Activated CD8-positive, alpha-beta T cell treated with anti-CD3 and anti-CD28 coated beads for 36 hours (primary cell): Measurements from ENCODE around the gene BMERB1. TPM values are rescaled to one million over a fixed set of nuclear protein-coding genes. Genes with fewer than 3 reads are reported as not detected.

ENCODE experiments used
- ATAC-seq: fragments of 200-7000 bp; cut with Tn5 transposase; one replicate; pipeline ENCODE4 v1.10.0; 2021; ENCODE audit warnings: mild to moderate bottlenecking, moderate library complexity
- CTCF ChIA-PET: fragments of 350-600 bp; sonication (Branson Sonifier 250); formaldehyde crosslinking; loops from one replicate; lab custom pipeline; 2021; ENCODE audit warnings: antibody characterized with exemption; lab: Charles Lee
- POLR2A ChIA-PET: fragments of 350-600 bp; sonication (Branson Sonifier 250); formaldehyde crosslinking; loops from one replicate; lab custom pipeline; 2021; ENCODE audit warnings: antibody characterized with exemption; lab: Charles Lee
- DNase-seq: peaks from one replicate; pipeline ENCODE4 v3.0.0-alpha.2; 2020
- H3K27ac Mint-ChIP-seq: one replicate; pipeline ENCODE4 v1.8.0; 2021; ENCODE audit warnings: mild to moderate bottlenecking, mixed read lengths
- H3K27me3 Mint-ChIP-seq: one replicate; pipeline ENCODE4 v1.8.0; 2021; ENCODE audit warnings: mixed read lengths
- H3K36me3 Mint-ChIP-seq: one replicate; pipeline ENCODE4 v1.8.0; 2021; ENCODE audit warnings: low read depth, mixed read lengths
- H3K4me1 Mint-ChIP-seq: one replicate; pipeline ENCODE4 v1.8.0; 2021; ENCODE audit warnings: low read depth, mixed read lengths
- H3K4me3 Mint-ChIP-seq: one replicate; pipeline ENCODE4 v1.8.0; 2021; ENCODE audit warnings: mild to moderate bottlenecking, moderate library complexity, mixed read lengths
- H3K9me3 Mint-ChIP-seq: one replicate; pipeline ENCODE4 v1.8.0; 2021; ENCODE audit warnings: mixed read lengths
- CTCF ChIP-seq: fragments of 200-600 bp; IDR thresholded peaks from one replicate; pipeline ENCODE4 v1.8.0; 2022; ENCODE audit warnings: antibody characterized with exemption, mild to moderate bottlenecking
- intact Hi-C: fragments of 100-400 bp; cut with micrococcal nuclease; formaldehyde crosslinking; loops from one replicate; pipeline ENCODE4 v1.10.0; 2022
- total RNA-seq, 2 experiments: library from RNA; stranded (reverse); gene quantifications; one replicate each; pipeline ENCODE4 v1.2.3, GENCODE V29; 2021

The BMERB1 gene
- total RNA-seq, 2 experiments from 2014 or later: 14.0 to 14.1 TPM

- ChIA-PET CTCF (no interaction called here), POLR2A (interaction anchor here (0.7 kb wide), 1 partner anchor 363 kb away, joined by 3 read pairs; no protein-coding TSS in a partner anchor)
- H3K9me3 Mint-ChIP-seq: no peaks in the 10 kb centered on the region
- H3K27me3 Mint-ChIP-seq: peaks cover 20% of the 10 kb centered on the region
- no peak for TF ChIP-seq CTCF
- H3K36me3 Mint-ChIP-seq: no peaks in the 10 kb centered on the region
- peaks cover 8% of the 10 kb centered on the region for H3K4me1 Mint-ChIP-seq
- ATAC-seq (peak; percentile 49), DNase-seq (no peak)
- H3K4me3 Mint-ChIP-seq: peak overlapping the region; percentile 76
- intact Hi-C loops: no loop called here
- H3K27ac Mint-ChIP-seq: no peak overlapping the region
Measured at GRCh38 chr16:15434079-15434424, 336 bp upstream of the BMERB1 start.

DNA sequence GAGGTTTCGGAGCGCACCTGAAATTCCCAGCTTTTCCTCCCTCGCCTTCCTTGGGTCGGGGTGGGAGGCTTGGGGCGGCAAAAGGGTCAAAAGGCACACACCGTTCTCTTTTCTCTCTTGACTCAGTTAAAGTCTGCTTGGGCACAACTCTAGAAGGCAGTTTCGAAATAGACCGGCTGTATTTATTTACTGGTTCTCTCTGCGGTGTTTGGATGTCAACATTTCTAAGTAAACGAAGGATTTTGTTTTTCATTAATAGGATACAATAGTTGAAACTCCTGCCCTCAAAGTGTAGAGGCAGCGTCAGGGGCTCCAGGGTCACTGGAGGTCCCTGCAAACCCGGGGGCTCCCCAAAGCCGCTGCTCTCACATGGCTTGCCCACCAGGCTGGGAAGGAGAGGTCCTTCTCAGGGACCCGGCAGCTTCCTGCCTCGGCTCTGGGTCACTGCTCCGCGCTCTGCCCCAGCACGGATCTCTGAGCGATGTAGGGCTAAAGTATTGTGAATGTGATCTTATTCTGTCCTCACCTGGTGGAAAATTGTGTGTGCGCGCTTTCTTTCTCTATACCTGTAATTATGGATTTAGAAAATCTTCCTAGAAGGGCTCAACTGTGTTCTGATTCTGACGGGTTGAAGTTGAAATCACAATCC, 952 bp downstream of the BMERB1 start:
- H3K4me3 Mint-ChIP-seq: peak overlapping the region; percentile 76
- CTCF ChIA-PET: no interaction called here
- peak; percentile 5 for DNase-seq
- intact Hi-C loops: no loop called here
- H3K27ac Mint-ChIP-seq: no peak overlapping the region
- no peaks in the 10 kb centered on the region for H3K36me3 Mint-ChIP-seq
- H3K9me3 Mint-ChIP-seq: no peaks in the 10 kb centered on the region
- no peak for TF ChIP-seq CTCF
- POLR2A ChIA-PET: no interaction called here
- no peak for ATAC-seq
- H3K27me3 Mint-ChIP-seq: peaks cover 20% of the 10 kb centered on the region
- peaks cover 16% of the 10 kb centered on the region for H3K4me1 Mint-ChIP-seq

DNA sequence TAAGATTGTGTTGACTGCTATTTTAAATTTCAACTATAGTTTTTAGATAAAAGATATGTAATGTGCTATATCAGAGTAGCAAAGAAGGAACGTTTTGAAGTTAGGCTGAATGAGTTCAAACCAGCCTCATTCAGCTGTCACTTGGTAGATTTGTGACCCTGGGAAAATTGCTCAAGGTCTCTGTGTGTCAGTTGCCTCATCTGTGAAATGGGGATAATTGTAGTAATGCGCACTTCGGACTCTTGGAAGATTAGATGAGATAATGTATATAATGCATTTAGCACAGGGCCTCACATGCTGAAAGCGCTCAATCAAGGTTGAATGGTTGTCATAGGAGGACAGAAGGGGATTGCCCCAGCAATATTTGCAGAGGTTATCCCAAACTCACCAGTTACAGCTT, 4.7 kb downstream of the BMERB1 start:
- Mint-ChIP-seq H3K36me3 (no peaks in the 10 kb centered on the region), H3K4me3 (no peak overlapping the region), H3K4me1 (peaks cover 16% of the 10 kb centered on the region), H3K27ac (no peak overlapping the region), H3K27me3 (peaks cover 17% of the 10 kb centered on the region), H3K9me3 (no peaks in the 10 kb centered on the region)
- ATAC-seq (no peak), DNase-seq (no peak)
- ChIA-PET CTCF (no interaction called here), POLR2A (no interaction called here)
- intact Hi-C loops: no loop called here
- TF ChIP-seq CTCF: no peak

DNA sequence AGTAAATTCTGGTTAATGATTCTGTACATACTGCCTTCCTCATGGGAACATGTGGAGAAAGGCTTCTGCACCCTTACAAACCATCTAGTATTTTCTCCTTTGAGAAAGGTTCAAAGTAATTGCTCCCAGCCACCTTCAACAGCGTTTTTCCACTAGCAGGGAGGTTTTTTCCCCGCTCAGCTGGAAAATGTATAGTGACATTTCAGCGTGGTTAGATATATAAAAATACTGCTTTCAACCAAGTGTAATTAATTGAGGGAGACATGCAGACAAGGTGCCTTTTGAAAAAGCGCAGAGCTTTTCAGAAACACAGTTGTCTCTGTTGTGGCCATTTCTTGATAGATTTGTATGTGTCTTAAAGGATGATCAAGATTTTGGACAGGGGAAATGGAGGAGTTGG, 5.1 kb downstream of the BMERB1 start:
- intact Hi-C loops: no loop called here
- POLR2A ChIA-PET: no interaction called here

More for the DNA sequence above, 5.1 kb downstream of the BMERB1 start:
- H3K27me3 Mint-ChIP-seq: peaks cover 17% of the 10 kb centered on the region
- CTCF ChIA-PET: no interaction called here
- no peaks in the 10 kb centered on the region for H3K36me3 Mint-ChIP-seq
- ATAC-seq (no peak), DNase-seq (no peak)
- peaks cover 15% of the 10 kb centered on the region for H3K4me1 Mint-ChIP-seq
- no peak overlapping the region for H3K4me3 Mint-ChIP-seq
- TF ChIP-seq CTCF: no peak
- H3K9me3 Mint-ChIP-seq: no peaks in the 10 kb centered on the region
- H3K27ac Mint-ChIP-seq: no peak overlapping the region
